Smooth muscle cell (in vitro differentiated cells): ENCODE results near the gene CMA1. TPM values are rescaled to one million over a fixed set of nuclear protein-coding genes. Genes with fewer than 3 reads are reported as not detected.
"Not testable (repeated sequence)": the region's sequence is repeated elsewhere in the genome, so short reads cannot be mapped to it uniquely, and the experiment has no call there.

ENCODE experiments used
- DNase-seq: peaks from one replicate; lab custom pipeline; 2025; ENCODE audit not compliant: unreplicated experiment; lab: John Stamatoyannopoulos, UW
- H2AFZ ChIP-seq: fragments of 200-600 bp; sonication (generic); 2 replicates; pipeline ENCODE4 v1.6.0; 2016; ENCODE audit warnings: antibody characterized with exemption, low read depth, mild to moderate bottlenecking
- H3F3A ChIP-seq: fragments of 200-600 bp; sonication (generic); 2 replicates; pipeline ENCODE4 v1.6.0; 2017; ENCODE audit warnings: antibody characterized with exemption, low read depth
- H3K27ac ChIP-seq: fragments of 200-600 bp; sonication (generic); 2 replicates; pipeline ENCODE4 v1.5.1; 2016; ENCODE audit warnings: low read depth, mild to moderate bottlenecking
- H3K27me3 ChIP-seq: fragments of 200-600 bp; sonication (generic); 2 replicates; pipeline ENCODE4 v1.6.1; 2016; ENCODE audit warnings: low read depth, mild to moderate bottlenecking
- H3K36me3 ChIP-seq: fragments of 200-600 bp; sonication (generic); 2 replicates; pipeline ENCODE4 v1.5.1; 2016; ENCODE audit warnings: low read depth
- H3K4me1 ChIP-seq: fragments of 200-600 bp; sonication (generic); 2 replicates; pipeline ENCODE4 v1.5.1; 2016; ENCODE audit warnings: low read depth
- H3K4me2 ChIP-seq: fragments of 200-600 bp; sonication (generic); 2 replicates; pipeline ENCODE4 v1.6.0; 2016; ENCODE audit warnings: mild to moderate bottlenecking
- H3K4me3 ChIP-seq: fragments of 200-600 bp; sonication (generic); 2 replicates; pipeline ENCODE4 v1.5.1; 2016; ENCODE audit warnings: mild to moderate bottlenecking
- H3K79me2 ChIP-seq: fragments of 200-600 bp; sonication (generic); 2 replicates; pipeline ENCODE4 v1.6.0; 2016; ENCODE audit warnings: low read depth, mild to moderate bottlenecking
- H3K9ac ChIP-seq: fragments of 200-600 bp; sonication (generic); 2 replicates; pipeline ENCODE4 v1.6.0; 2016; ENCODE audit warnings: low read depth
- H3K9me3 ChIP-seq: fragments of 200-600 bp; sonication (generic); replicated peaks from 2 replicates; pipeline ENCODE4 v1.5.1; 2016; ENCODE audit warnings: low read depth
- H4K20me1 ChIP-seq: fragments of 200-600 bp; sonication (generic); 2 replicates; pipeline ENCODE4 v1.6.0; 2016; ENCODE audit warnings: low read depth
- WGBS: methylation state at CpG from one replicate; pipeline ENCODE4 v1.1.7; 2016; ENCODE audit warnings: low lambda C conversion rate; 5-methylcytosine and 5-hydroxymethylcytosine counted together
- polyA plus RNA-seq: library from polyadenylated mRNA; unstranded; fragments of >200 nt; fragmentation: Nextera tagmentation; extraction: Ambion mirVana; gene quantifications from 2 replicates; pipeline ENCODE4 v1.2.1, GENCODE V29; 2016
- total RNA-seq: library from RNA; depleted of rRNA; stranded (reverse); fragments of >200 nt; gene quantifications from 2 replicates; pipeline ENCODE4 v1.2.3, GENCODE V29; 2014
- TF ChIP-seq, protein P1 (sequence below): fragments of 200-600 bp; sonication (generic); IDR thresholded peaks from 2 replicates; pipeline ENCODE4 v1.5.1; 2017; ENCODE audit warnings: borderline replicate concordance, mild to moderate bottlenecking, antibody characterized with exemption; ENCODE audit not compliant: insufficient read depth, poor library complexity, severe bottlenecking

Gene CMA1
- total and polyA plus RNA-seq, 2 experiments from 2014 or later = not detected

DNA sequence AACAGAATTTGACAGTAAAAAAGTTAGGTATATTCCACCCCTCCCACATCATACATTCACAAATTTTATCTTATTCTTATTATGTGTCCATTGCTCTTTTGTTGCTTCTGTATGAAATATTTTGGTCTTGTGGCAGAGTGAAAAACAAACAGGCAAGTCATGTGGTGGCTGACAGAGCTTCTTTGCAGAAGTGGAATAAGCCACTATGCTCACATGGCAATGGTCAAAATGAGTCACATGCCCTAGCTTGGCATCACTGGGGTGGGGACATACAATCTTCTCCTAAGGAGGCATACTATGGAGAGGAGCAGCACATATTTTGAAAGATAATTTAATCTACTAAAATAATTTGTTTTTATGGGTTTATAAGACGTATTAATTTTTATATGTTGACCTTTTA lies 27.7 kb upstream of the CMA1 start:
- Histone ChIP-seq H3K4me1 (no peaks in the 10 kb centered on the region), H3K27ac (no peak overlapping the region)
- 38% methylated on average over 1 of the region's 1 CpG for WGBS

DNA sequence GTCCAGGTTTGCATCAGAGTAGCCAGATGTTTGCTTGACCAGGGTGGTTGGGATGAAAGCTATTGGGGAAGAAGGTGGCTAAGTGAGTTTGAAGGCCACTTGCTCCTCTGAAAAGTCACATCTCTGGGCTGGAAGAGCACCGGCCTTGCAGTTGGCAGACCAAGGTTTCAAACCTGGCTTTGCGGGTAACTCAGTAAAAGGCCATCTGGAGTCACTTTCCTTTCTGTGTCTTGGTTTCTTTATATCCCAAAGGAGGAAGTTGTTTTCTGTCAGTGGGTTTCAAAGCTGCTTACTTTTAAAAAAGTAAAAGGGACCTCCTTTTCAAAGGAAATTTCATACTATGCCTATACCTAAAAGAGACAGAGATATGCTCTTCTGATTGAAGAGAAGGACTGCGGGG lies 26.2 kb upstream of the CMA1 start:
- H3K9me3 ChIP-seq = no peaks in the 10 kb centered on the region
- H3K9ac ChIP-seq = no peak overlapping the region
- no peak for DNase-seq
- no peaks in the 10 kb centered on the region for H3K27me3 ChIP-seq
- no peaks in the 10 kb centered on the region for H4K20me1 ChIP-seq
- TF ChIP-seq, protein P1, sequence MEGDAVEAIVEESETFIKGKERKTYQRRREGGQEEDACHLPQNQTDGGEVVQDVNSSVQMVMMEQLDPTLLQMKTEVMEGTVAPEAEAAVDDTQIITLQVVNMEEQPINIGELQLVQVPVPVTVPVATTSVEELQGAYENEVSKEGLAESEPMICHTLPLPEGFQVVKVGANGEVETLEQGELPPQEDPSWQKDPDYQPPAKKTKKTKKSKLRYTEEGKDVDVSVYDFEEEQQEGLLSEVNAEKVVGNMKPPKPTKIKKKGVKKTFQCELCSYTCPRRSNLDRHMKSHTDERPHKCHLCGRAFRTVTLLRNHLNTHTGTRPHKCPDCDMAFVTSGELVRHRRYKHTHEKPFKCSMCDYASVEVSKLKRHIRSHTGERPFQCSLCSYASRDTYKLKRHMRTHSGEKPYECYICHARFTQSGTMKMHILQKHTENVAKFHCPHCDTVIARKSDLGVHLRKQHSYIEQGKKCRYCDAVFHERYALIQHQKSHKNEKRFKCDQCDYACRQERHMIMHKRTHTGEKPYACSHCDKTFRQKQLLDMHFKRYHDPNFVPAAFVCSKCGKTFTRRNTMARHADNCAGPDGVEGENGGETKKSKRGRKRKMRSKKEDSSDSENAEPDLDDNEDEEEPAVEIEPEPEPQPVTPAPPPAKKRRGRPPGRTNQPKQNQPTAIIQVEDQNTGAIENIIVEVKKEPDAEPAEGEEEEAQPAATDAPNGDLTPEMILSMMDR = no peak
- no peak overlapping the region for H3K4me2 ChIP-seq
- 80% methylated on average over 3 of the region's 3 CpGs for WGBS
- H3K4me3 ChIP-seq = no peak overlapping the region
- no peak overlapping the region for H3K27ac ChIP-seq
- no peak overlapping the region for H2AFZ ChIP-seq
- H3K4me1 ChIP-seq = no peaks in the 10 kb centered on the region
- no peaks in the 10 kb centered on the region for H3K36me3 ChIP-seq
- no peaks in the 10 kb centered on the region for H3F3A ChIP-seq
- H3K79me2 ChIP-seq = no peaks in the 10 kb centered on the region

More for the DNA sequence above, 27.7 kb upstream of the CMA1 start:
- no peaks in the 10 kb centered on the region for H4K20me1 ChIP-seq
- H3K4me2 ChIP-seq = no peak overlapping the region
- no peaks in the 10 kb centered on the region for H3K79me2 ChIP-seq
- H3K9me3 ChIP-seq = no peaks in the 10 kb centered on the region
- TF ChIP-seq, protein P1 = no peak
- H3K27me3 ChIP-seq = no peaks in the 10 kb centered on the region
- H2AFZ ChIP-seq = no peak overlapping the region
- no peak overlapping the region for H3K9ac ChIP-seq
- DNase-seq = no peak
- H3F3A ChIP-seq = no peaks in the 10 kb centered on the region
- no peak overlapping the region for H3K4me3 ChIP-seq
- H3K36me3 ChIP-seq = no peaks in the 10 kb centered on the region

DNA sequence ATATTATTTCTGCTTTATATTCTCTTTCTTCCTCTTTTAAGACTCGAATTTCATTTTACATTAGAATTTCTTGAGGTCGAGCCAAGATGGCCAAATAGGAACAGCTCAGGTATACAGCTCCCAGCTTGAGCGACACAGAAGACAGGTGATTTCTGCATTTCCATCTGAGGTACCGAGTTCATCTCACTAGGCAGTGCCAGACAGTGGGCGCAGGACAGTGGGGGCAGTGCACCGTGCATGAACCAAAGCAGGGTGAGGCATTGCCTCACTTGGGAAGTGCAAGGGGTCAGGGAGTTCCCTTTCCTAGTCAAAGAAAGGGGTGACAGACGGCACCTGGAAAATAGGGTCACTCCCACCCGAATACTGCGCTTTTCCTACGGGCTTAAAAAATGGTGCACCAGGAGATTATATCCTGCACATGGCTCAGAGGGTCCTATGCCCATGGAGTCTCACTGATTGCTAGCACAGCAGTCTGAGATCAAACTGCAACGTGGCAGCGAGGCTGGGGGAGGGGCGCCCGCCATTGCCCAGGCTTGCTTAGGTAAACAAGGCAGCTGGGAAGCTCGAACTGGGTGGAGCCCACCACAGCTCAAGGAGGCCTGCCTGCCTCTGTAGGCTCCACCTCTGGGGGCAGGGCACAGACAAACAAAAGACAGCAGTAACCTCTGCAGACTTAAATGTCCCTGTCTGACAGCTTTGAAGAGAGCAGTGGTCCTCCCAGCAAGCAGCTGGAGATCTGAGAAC lies 18.0 kb upstream of the CMA1 start:
- H3K27ac ChIP-seq, H3K9me3 ChIP-seq, H3K4me2 ChIP-seq, H3F3A ChIP-seq, DNase-seq, H3K9ac ChIP-seq, H4K20me1 ChIP-seq, H3K36me3 ChIP-seq, H3K27me3 ChIP-seq, H3K4me3 ChIP-seq, H2AFZ ChIP-seq, H3K4me1 ChIP-seq, H3K79me2 ChIP-seq: not testable (repeated sequence)
- WGBS = 55% methylated on average over 15 of the region's 15 CpGs

DNA sequence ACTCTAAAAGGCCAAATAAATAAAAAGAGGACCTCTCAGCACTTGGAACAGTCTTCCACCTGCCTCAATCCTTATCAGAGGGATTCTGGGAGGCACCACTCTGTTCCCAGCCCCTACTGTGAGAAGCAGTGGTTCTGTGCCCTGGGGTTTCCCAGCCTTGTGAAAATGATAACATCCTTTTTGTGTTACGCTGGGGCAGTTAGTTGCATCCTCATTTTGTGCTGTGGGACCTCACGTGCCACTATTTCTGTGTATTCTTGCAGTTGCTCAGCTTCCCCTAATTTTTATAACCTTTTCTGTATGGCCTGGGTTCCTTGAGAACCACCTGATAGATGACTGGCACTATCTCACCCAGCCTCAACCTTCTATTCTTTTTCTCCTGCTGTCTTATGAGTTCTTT lies 10.8 kb upstream of the CMA1 start:
- TF ChIP-seq, protein P1 = no peak
- DNase-seq = no peak
- Histone ChIP-seq H3K36me3 (no peaks in the 10 kb centered on the region), H3K79me2 (no peaks in the 10 kb centered on the region), H3F3A (no peaks in the 10 kb centered on the region), H3K9ac (no peak overlapping the region), H4K20me1 (no peaks in the 10 kb centered on the region), H3K4me3 (no peak overlapping the region), H3K27ac (no peak overlapping the region), H3K9me3 (no peaks in the 10 kb centered on the region), H3K27me3 (no peaks in the 10 kb centered on the region), H3K4me1 (no peaks in the 10 kb centered on the region), H3K4me2 (no peak overlapping the region), H2AFZ (no peak overlapping the region)
- 74% methylated on average over 2 of the region's 2 CpGs for WGBS
